GM19397 (cell line): ENCODE measurements around the gene YTHDC2.

Source experiments
- ATAC-seq: cut with Tn5 transposase; IDR thresholded peaks from one replicate; pipeline ENCODE4 v1.9.1; 2021; ENCODE audit warnings: mild to moderate bottlenecking, moderate library complexity; ENCODE audit not compliant: unreplicated experiment

The YTHDC2 gene

GRCh38 chr5:113513384-113514288 is at the start of gene YTHDC2:
TSS of gene YTHDC2 (plus strand) at chr5:113513694. CDS start at chr5:113513896, 202 bp downstream.
- peak; percentile 100 for ATAC-seq

GRCh38 chr5:113474100-113474728 is 39.3 kb upstream of the YTHDC2 start:
- no peak for ATAC-seq

- ATAC-seq = no peak
Measured at GRCh38 chr5:113478691-113479090, 34.8 kb upstream of the YTHDC2 start.

- ATAC-seq = no peak
Measured at GRCh38 chr5:113480243-113480642, 33.3 kb upstream of the YTHDC2 start.

GRCh38 chr5:113487416-113487780 is 26.1 kb upstream of the YTHDC2 start:
- ATAC-seq = no peak

GRCh38 chr5:113487781-113488644 is 25.5 kb upstream of the YTHDC2 start, which contains the start of gene MCC:
TSS of gene MCC (minus strand) at chr5:113488453.
- no peak for ATAC-seq

- ATAC-seq = no peak
Measured at GRCh38 chr5:113488645-113489184, 24.8 kb upstream of the YTHDC2 start.

- no peak for ATAC-seq
Measured at GRCh38 chr5:113489299-113489698, 24.2 kb upstream of the YTHDC2 start.

GRCh38 chr5:113490317-113490716 is 23.2 kb upstream of the YTHDC2 start:
- no peak for ATAC-seq

GRCh38 chr5:113491022-113491421 is 22.5 kb upstream of the YTHDC2 start:
- ATAC-seq = no peak

GRCh38 chr5:113493446-113493845 is 20.0 kb upstream of the YTHDC2 start:
- no peak for ATAC-seq

GRCh38 chr5:113495422-113495841 is 18.1 kb upstream of the YTHDC2 start:
- ATAC-seq = no peak

GRCh38 chr5:113502073-113502472 is 11.4 kb upstream of the YTHDC2 start:
- no peak for ATAC-seq

GRCh38 chr5:113503146-113503545 is 10.3 kb upstream of the YTHDC2 start:
- ATAC-seq = no peak

GRCh38 chr5:113505181-113505580 is 8.3 kb upstream of the YTHDC2 start:
- no peak for ATAC-seq

GRCh38 chr5:113507601-113508000 is 5.9 kb upstream of the YTHDC2 start:
- no peak for ATAC-seq

GRCh38 chr5:113508756-113509155 is 4.7 kb upstream of the YTHDC2 start:
- no peak for ATAC-seq

GRCh38 chr5:113510836-113511451 is 2.5 kb upstream of the YTHDC2 start:
- ATAC-seq = no peak

- ATAC-seq = no peak
Measured at GRCh38 chr5:113512341-113512740, 1.2 kb upstream of the YTHDC2 start.

GRCh38 chr5:113514289-113514635 is 768 bp downstream of the YTHDC2 start:
- ATAC-seq = no peak

GRCh38 chr5:113518884-113519283 is 5.4 kb downstream of the YTHDC2 start:
- ATAC-seq = no peak
